B cell (primary cell): ENCODE results near the gene LHFPL4.

Source experiments
- CTCF ChIP-seq: fragments of 200-600 bp; IDR thresholded peaks from one replicate; pipeline ENCODE4 v1.8.0; 2022; ENCODE audit warnings: antibody characterized with exemption, mild to moderate bottlenecking
- EZH2 ChIP-seq: IDR thresholded peaks from 2 replicates; pipeline ENCODE4 v1.6.1; 2012; ENCODE audit warnings: borderline replicate concordance, low read depth, mild to moderate bottlenecking, moderate library complexity, low read length; ENCODE audit not compliant: insufficient read depth, poor library complexity, severe bottlenecking

GRCh38 chr3:9550999-9551398, 2.6 kb downstream of the LHFPL4 start:
- TF ChIP-seq EZH2, result no peak
- TF ChIP-seq CTCF, result no peak
